Measurements from ENCODE around the gene MESP1.

MESP1 gene

GRCh38 chr15:89747708-89748682 lies 3.1 kb downstream of the MESP1 start:
- DNase-seq (no peak), ATAC-seq (ENCODE audit: insufficient read depth, low read depth) (no peak)
- H3K9me3 ChIP-seq (ENCODE audit: insufficient read depth, low read length, severe bottlenecking): no peaks in the 10 kb centered on the region
- no peak for TF ChIP-seq CTCF (IDR thresholded peaks at IDR 0.05; ENCODE audit: borderline replicate concordance, extremely low read depth, low read length, poor library complexity, severe bottlenecking)
- TF ChIP-seq EZH2 (IDR thresholded peaks at IDR 0.05; ENCODE audit: borderline replicate concordance, low read depth, low read length, severe bottlenecking): no peak
- no peak overlapping the region for H3K9ac ChIP-seq (ENCODE audit: low read depth, low read length)
- no peak overlapping the region for H3K4me3 ChIP-seq (ENCODE audit: low read depth in 1 of 2, low read length in 2 of 2)
- H3K27me3 ChIP-seq (ENCODE audit: insufficient read depth, low read length, poor library complexity): no peaks in the 10 kb centered on the region
- no peaks in the 10 kb centered on the region for H4K20me1 ChIP-seq (ENCODE audit: insufficient read depth, low read length)
- H3K36me3 ChIP-seq (ENCODE audit: insufficient read depth, low read length): no peaks in the 10 kb centered on the region
- no peak overlapping the region for H2AFZ ChIP-seq (ENCODE audit: low read depth, low read length)
- H3K79me2 ChIP-seq (ENCODE audit: insufficient read depth, low read length): no peaks in the 10 kb centered on the region
- H3K4me2 ChIP-seq (ENCODE audit: insufficient read depth, low read length): no peak overlapping the region
- peaks cover 17% of the 10 kb centered on the region for H3K4me1 ChIP-seq (ENCODE audit: insufficient read depth, low read length)
- H3K27ac ChIP-seq (ENCODE audit: low read length): no peak overlapping the region

- Histone ChIP-seq H3K4me3 (ENCODE audit: low read depth in 1 of 2, low read length in 2 of 2) (no peak overlapping the region), H3K9me3 (ENCODE audit: insufficient read depth, low read length, severe bottlenecking) (no peaks in the 10 kb centered on the region), H3K27ac (ENCODE audit: low read length) (no peak overlapping the region), H3K4me1 (ENCODE audit: insufficient read depth, low read length) (peaks cover 15% of the 10 kb centered on the region), H3K4me2 (ENCODE audit: insufficient read depth, low read length) (no peak overlapping the region), H3K79me2 (ENCODE audit: insufficient read depth, low read length) (no peaks in the 10 kb centered on the region), H2AFZ (ENCODE audit: low read depth, low read length) (no peak overlapping the region), H3K36me3 (ENCODE audit: insufficient read depth, low read length) (no peaks in the 10 kb centered on the region), H3K27me3 (ENCODE audit: insufficient read depth, low read length, poor library complexity) (no peaks in the 10 kb centered on the region), H4K20me1 (ENCODE audit: insufficient read depth, low read length) (no peaks in the 10 kb centered on the region), H3K9ac (ENCODE audit: low read depth, low read length) (no peak overlapping the region)
- DNase-seq (no peak), ATAC-seq (ENCODE audit: insufficient read depth, low read depth) (no peak)
- TF ChIP-seq CTCF (IDR thresholded peaks at IDR 0.05; ENCODE audit: borderline replicate concordance, extremely low read depth, low read length, poor library complexity, severe bottlenecking): no peak
- TF ChIP-seq EZH2 (IDR thresholded peaks at IDR 0.05; ENCODE audit: borderline replicate concordance, low read depth, low read length, severe bottlenecking): no peak
Measured at GRCh38 chr15:89746386-89746780, 4.7 kb downstream of the MESP1 start.

DNA sequence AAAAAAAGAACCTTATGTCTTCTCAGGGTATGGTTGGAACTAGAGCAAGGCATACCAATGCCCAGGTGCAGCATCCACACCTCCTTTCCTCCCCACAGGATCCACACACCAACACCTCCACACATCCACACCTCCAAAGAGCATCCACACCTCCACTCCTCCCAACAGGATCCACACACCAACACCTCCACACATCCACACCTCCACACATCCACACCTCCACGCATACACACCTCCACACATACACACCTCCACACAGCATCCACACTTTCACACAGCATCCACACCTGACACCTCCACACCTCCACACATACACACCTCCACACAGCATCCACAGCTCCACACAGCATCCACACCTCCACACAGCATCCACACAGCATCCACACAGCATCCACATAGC lies 5.3 kb downstream of the MESP1 start:
- Histone ChIP-seq H3K4me2 (ENCODE audit: insufficient read depth, low read length) (no peak overlapping the region), H4K20me1 (ENCODE audit: insufficient read depth, low read length) (no peaks in the 10 kb centered on the region), H3K9ac (ENCODE audit: low read depth, low read length) (no peak overlapping the region), H3K36me3 (ENCODE audit: insufficient read depth, low read length) (no peaks in the 10 kb centered on the region), H3K27me3 (ENCODE audit: insufficient read depth, low read length, poor library complexity) (no peaks in the 10 kb centered on the region), H2AFZ (ENCODE audit: low read depth, low read length) (no peak overlapping the region), H3K27ac (ENCODE audit: low read length) (no peak overlapping the region), H3K4me1 (ENCODE audit: insufficient read depth, low read length) (peaks cover 9% of the 10 kb centered on the region), H3K9me3 (ENCODE audit: insufficient read depth, low read length, severe bottlenecking) (no peaks in the 10 kb centered on the region), H3K79me2 (ENCODE audit: insufficient read depth, low read length) (no peaks in the 10 kb centered on the region), H3K4me3 (ENCODE audit: low read depth in 1 of 2, low read length in 2 of 2) (no peak overlapping the region)
- DNase-seq (no peak), ATAC-seq (ENCODE audit: insufficient read depth, low read depth) (no peak)
- TF ChIP-seq EZH2 (IDR thresholded peaks at IDR 0.05; ENCODE audit: borderline replicate concordance, low read depth, low read length, severe bottlenecking): no peak
- TF ChIP-seq CTCF (IDR thresholded peaks at IDR 0.05; ENCODE audit: borderline replicate concordance, extremely low read depth, low read length, poor library complexity, severe bottlenecking): no peak
